Retina (tissue), 1 donor: ENCODE measurements around the gene AUTS2.
"Not testable (repeated sequence)": the region's sequence is repeated elsewhere in the genome, so short reads cannot be mapped to it uniquely, and the experiment has no call there.

Experiments used
- DNase-seq: peaks from one replicate; pipeline ENCODE4 v3.0.0-alpha.2; 2016

Gene AUTS2

GRCh38 chr7:70789481-70790214 is 1191.4 kb downstream of the AUTS2 start:
- DNase-seq = no peak

GRCh38 chr7:70790215-70791073 is 1192.2 kb downstream of the AUTS2 start:
- DNase-seq = no peak

GRCh38 chr7:70791341-70791740 is 1193.1 kb downstream of the AUTS2 start:
- no peak for DNase-seq

- no peak for DNase-seq
These were observed 1194.8 kb downstream of the AUTS2 start for GRCh38 chr7:70793060-70793459.

GRCh38 chr7:70793821-70794220 is 1195.5 kb downstream of the AUTS2 start:
- DNase-seq = no peak

- DNase-seq = no peak
These were observed 1196.7 kb downstream of the AUTS2 start for GRCh38 chr7:70794962-70795361.

- DNase-seq = no peak
These were observed 1197.7 kb downstream of the AUTS2 start for GRCh38 chr7:70795948-70796347.

GRCh38 chr7:70797109-70797514 is 1198.8 kb downstream of the AUTS2 start:
- DNase-seq = no peak

GRCh38 chr7:70799841-70800405 is 1201.6 kb downstream of the AUTS2 start:
- DNase-seq = no peak

GRCh38 chr7:70805360-70805759 is 1207.1 kb downstream of the AUTS2 start:
- DNase-seq = no peak

GRCh38 chr7:70807650-70808049 is 1209.4 kb downstream of the AUTS2 start:
- no peak for DNase-seq

- no peak for DNase-seq
These were observed 1210.6 kb downstream of the AUTS2 start for GRCh38 chr7:70808876-70809275.

- no peak for DNase-seq
These were observed 1212.4 kb downstream of the AUTS2 start for GRCh38 chr7:70810558-70811139.

- DNase-seq = no peak
These were observed 1214.2 kb downstream of the AUTS2 start for GRCh38 chr7:70812511-70812910.

GRCh38 chr7:70822490-70822889 is 1224.2 kb downstream of the AUTS2 start:
- DNase-seq = not testable (repeated sequence)

- DNase-seq = peak; percentile 86
These were observed 1231.2 kb downstream of the AUTS2 start for GRCh38 chr7:70829221-70830059.

- DNase-seq = no peak
These were observed 1231.8 kb downstream of the AUTS2 start for GRCh38 chr7:70830060-70830395.

- no peak for DNase-seq
These were observed 1232.2 kb downstream of the AUTS2 start for GRCh38 chr7:70830426-70830825.

- no peak for DNase-seq
These were observed 1235.5 kb downstream of the AUTS2 start for GRCh38 chr7:70833726-70834125.

GRCh38 chr7:70834424-70834823 is 1236.1 kb downstream of the AUTS2 start:
- DNase-seq = no peak

- DNase-seq = no peak
These were observed 1237.4 kb downstream of the AUTS2 start for GRCh38 chr7:70835658-70836057.

GRCh38 chr7:70836279-70836678 is 1238.0 kb downstream of the AUTS2 start:
- no peak for DNase-seq

GRCh38 chr7:70836946-70837345 is 1238.7 kb downstream of the AUTS2 start:
- DNase-seq = no peak
